Gastroesophageal sphincter (tissue), 3 donors: Measurements from ENCODE around the gene CABP2.

Source experiments
- EP300 ChIP-seq: sonication (generic); formaldehyde crosslinking; IDR thresholded peaks from one replicate; pipeline ENCODE4 v1.6.1; 2017; ENCODE audit warnings: antibody characterized with exemption, mild to moderate bottlenecking
- POLR2A ChIP-seq, 2 donors: fragments of 450-650 bp; IDR thresholded peaks; one replicate each; pipeline ENCODE4 v1.6.1; 2017; ENCODE audit warnings: antibody characterized with exemption in 2 of 2, mild to moderate bottlenecking in 2 of 2, moderate library complexity in 1 of 2
- POLR2AphosphoS5 ChIP-seq: sonication (generic); formaldehyde crosslinking; IDR thresholded peaks from one replicate; pipeline ENCODE4 v1.6.1; 2017; ENCODE audit warnings: antibody characterized with exemption
- TF ChIP-seq, protein P1 (sequence below), 4 experiments: fragments of 200-600 bp in 2 of 4; fragments of 450-650 bp in 2 of 4; sonication (generic) in 1 of 4; IDR thresholded peaks; one replicate each; pipeline ENCODE4 v1.5.1; 2017 to 2019; ENCODE audit warnings: antibody characterized with exemption in 4 of 4, mild to moderate bottlenecking in 2 of 4, moderate library complexity in 2 of 4

DNA sequence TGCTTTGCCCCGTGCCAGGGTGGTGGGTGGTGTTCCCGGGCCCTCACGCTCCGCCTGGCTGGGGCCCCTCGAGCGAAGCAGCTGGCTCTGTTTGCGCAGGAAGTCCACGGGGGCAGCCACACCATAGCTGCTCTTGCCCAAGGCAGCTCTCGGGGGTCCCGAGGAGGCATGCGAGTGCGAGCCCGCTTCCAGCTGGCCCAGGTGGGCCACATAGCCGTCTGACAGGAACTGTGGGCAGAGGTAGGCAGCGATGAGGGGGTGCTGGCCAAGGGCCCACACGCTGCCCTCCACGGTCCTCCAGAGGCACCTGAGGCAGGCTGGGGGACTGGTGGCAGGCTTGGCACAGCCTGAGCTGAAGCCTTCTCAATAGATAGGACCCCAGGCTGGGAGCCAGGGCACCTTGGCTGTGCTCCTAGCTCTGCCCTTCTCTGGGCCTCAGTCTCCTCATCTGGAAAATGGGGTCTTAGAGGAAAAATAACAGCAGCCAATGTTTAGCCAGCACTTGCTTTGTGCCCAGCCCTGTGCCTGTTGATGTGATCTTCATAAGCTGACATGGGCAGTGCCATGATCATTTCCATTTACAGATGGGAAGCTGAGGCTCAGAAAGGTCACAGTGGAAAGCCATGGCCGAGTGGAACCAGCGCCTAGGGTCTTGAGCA, 31.0 kb downstream of the CABP2 start:
- TF ChIP-seq POLR2A (IDR thresholded peaks at IDR 0.05) (no peak), POLR2AphosphoS5 (no peak), EP300 (no peak)
- TF ChIP-seq, protein P1, sequence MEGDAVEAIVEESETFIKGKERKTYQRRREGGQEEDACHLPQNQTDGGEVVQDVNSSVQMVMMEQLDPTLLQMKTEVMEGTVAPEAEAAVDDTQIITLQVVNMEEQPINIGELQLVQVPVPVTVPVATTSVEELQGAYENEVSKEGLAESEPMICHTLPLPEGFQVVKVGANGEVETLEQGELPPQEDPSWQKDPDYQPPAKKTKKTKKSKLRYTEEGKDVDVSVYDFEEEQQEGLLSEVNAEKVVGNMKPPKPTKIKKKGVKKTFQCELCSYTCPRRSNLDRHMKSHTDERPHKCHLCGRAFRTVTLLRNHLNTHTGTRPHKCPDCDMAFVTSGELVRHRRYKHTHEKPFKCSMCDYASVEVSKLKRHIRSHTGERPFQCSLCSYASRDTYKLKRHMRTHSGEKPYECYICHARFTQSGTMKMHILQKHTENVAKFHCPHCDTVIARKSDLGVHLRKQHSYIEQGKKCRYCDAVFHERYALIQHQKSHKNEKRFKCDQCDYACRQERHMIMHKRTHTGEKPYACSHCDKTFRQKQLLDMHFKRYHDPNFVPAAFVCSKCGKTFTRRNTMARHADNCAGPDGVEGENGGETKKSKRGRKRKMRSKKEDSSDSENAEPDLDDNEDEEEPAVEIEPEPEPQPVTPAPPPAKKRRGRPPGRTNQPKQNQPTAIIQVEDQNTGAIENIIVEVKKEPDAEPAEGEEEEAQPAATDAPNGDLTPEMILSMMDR (IDR thresholded peaks at IDR 0.05), result no peak
